Measurements from ENCODE around the gene EVA1B. TPM values are rescaled to one million over a fixed set of nuclear protein-coding genes. Genes with fewer than 3 reads are reported as not detected.

EVA1B gene
- total RNA-seq, 1 experiment from 2014 or later: 25.1 TPM

DNA sequence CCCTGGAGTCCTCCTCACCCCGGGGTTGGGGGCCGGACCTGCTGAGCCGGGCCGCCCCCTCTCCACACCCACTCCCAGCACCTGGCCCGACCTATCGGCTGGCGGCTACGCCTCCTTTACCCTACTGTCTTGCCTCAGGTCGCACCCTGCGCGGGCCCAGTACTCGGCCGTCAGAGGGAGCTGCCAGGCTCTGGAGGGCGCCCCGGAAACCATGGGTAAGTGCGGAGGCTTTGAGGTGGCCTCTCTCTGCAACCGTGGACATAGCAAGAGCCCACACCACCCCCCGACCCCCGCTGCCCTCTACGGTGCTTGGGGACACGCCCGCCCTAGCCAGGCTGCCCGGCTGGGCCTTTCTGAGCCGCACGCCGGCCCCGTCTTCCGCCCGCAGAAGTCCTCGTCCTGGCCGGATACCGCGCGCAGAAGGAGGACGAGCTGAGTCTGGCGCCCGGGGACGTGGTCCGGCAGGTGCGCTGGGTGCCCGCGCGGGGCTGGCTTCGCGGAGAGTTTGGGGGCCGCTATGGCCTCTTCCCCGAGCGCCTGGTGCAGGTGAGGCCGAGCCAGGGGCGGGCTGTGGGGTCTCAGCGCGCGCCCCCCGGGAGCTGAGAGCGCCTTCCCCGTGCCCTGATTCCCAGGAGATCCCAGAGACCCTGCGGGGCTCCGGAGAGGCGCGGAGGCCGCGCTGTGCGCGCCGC, 17.1 kb downstream of the EVA1B start, which contains the start of gene SH3D21:
TSS of gene SH3D21 (plus strand) at position 159 of the 692 bp plus-strand sequence. CDS start at position 212, 53 bp downstream.
- peak; percentile 76 for ATAC-seq
- no peak for TF ChIP-seq SP1 (IDR thresholded peaks at IDR 0.05; ENCODE audit: low read depth)
- TF ChIP-seq EGR1 (IDR thresholded peaks at IDR 0.05; ENCODE audit: low read depth): no peak
- no peak for TF ChIP-seq ELF1 (IDR thresholded peaks at IDR 0.05; ENCODE audit: borderline replicate concordance, low read depth)
- peak; percentile 44; the same call in 1 of the 2 replicates for TF ChIP-seq POLR2AphosphoS5 (IDR thresholded peaks at IDR 0.05; ENCODE audit: low read depth, low read length)
- TF ChIP-seq TCF7L2 (IDR thresholded peaks at IDR 0.05; ENCODE audit: borderline replicate concordance, extremely low read depth, insufficient read depth, insufficient read length): peak; percentile 85
- TF ChIP-seq ZFX (IDR thresholded peaks at IDR 0.05): peak; percentile 56; the same call in 1 of the 2 replicates
- TF ChIP-seq SRF (IDR thresholded peaks at IDR 0.05; ENCODE audit: low read depth): no peak
- TF ChIP-seq, protein P1, sequence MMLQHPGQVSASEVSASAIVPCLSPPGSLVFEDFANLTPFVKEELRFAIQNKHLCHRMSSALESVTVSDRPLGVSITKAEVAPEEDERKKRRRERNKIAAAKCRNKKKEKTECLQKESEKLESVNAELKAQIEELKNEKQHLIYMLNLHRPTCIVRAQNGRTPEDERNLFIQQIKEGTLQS (IDR thresholded peaks at IDR 0.05): no peak
- TF ChIP-seq, protein P2, sequence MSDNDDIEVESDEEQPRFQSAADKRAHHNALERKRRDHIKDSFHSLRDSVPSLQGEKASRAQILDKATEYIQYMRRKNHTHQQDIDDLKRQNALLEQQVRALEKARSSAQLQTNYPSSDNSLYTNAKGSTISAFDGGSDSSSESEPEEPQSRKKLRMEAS (IDR thresholded peaks at IDR 0.05): peak; percentile 13; the same call in 1 of the 2 replicates
- no peak for TF ChIP-seq RAD21 (IDR thresholded peaks at IDR 0.05; ENCODE audit: low read depth)
- no peaks in the 10 kb centered on the region for H3K9me2 ChIP-seq (ENCODE audit: insufficient read depth)
- H3K27me3 ChIP-seq (ENCODE audit: insufficient read depth, low read length): no peaks in the 10 kb centered on the region
- intact Hi-C loops (cut with micrococcal nuclease): no loop called here
- peak within 1 kb of the TSS; percentile 81 for H3K27ac ChIP-seq (ENCODE audit: low read depth, low read length)
- peaks cover 29% of the 10 kb centered on the region in 2 experiments for H3K36me3 ChIP-seq (ENCODE audit: control insufficient read depth in 1 of 2, insufficient read depth in 2 of 2, low read length in 2 of 2)
- DNase-seq (ENCODE audit: low read depth, low spot score): no peak
- peak within 1 kb of the TSS; percentile 60 to 67 for H3K4me3 ChIP-seq (replicated peaks in 1 of 2; ENCODE audit: low read depth in 1 of 2, low read length in 2 of 2)
- peaks cover 11% of the 10 kb centered on the region; the same call in 1 of the 2 replicates for H3K79me2 ChIP-seq (ENCODE audit: insufficient read depth, low read length)
- ChIA-PET RAD21 (ENCODE audit: low non-redundant PET in 1 of 2, low total read pairs in 2 of 2, uncharacterized antibody in 2 of 2, unreplicated experiment in 2 of 2) (interaction anchor here in 1 of 2 experiments (1.5 kb wide), 1 partner anchor 157 kb away, joined by 3 read pairs; no protein-coding TSS in a partner anchor), POLR2A (interaction anchor here (0.6 to 2.0 kb wide), 3 partner anchors 80 to 173 kb away, joined by 3 to 12 read pairs (median 4); no protein-coding TSS in a partner anchor), CTCF (no interaction called here)
- BruUV-seq (replicated peaks): no TSS peak
- peaks cover 4 to 23% of the 10 kb centered on the region in 2 experiments; a peak in 1 of 4 replicates for H3K4me1 ChIP-seq (ENCODE audit: control insufficient read depth in 1 of 2, insufficient read depth in 2 of 2, low read length in 2 of 2)
- H2AFZ ChIP-seq (ENCODE audit: low read depth, low read length, poor library complexity, severe bottlenecking): no peak within 1 kb of the TSS
- H3K9me3 ChIP-seq (ENCODE audit: control insufficient read depth in 1 of 2, insufficient read depth in 1 of 2, low read depth in 1 of 2, low read length in 2 of 2): no peaks in the 10 kb centered on the region
- H3K9ac ChIP-seq (ENCODE audit: low read length): peak within 1 kb of the TSS; percentile 63
- H3K4me2 ChIP-seq (ENCODE audit: low read length): peak within 1 kb of the TSS; percentile 82
- H4K20me1 ChIP-seq (ENCODE audit: insufficient read depth): no peaks in the 10 kb centered on the region
